Activated naive CD8-positive, alpha-beta T cell treated with anti-CD3 and anti-CD28 coated beads, Interleukin-2, amount 10 ng/mL, durations not matched to agents 7 days and 5 days (primary cell): Measurements from ENCODE around the gene NACAD. TPM values are rescaled to one million over a fixed set of nuclear protein-coding genes. Genes with fewer than 3 reads are reported as not detected.

Experiments
- ATAC-seq: fragments of 150-1000 bp; cut with Tn5 transposase; one replicate; pipeline ENCODE4 v1.10.0; 2021; ENCODE audit warnings: low read depth, moderate library complexity
- POLR2A ChIA-PET: fragments of 350-600 bp; sonication (Branson Sonifier 250); formaldehyde crosslinking; loops from one replicate; lab custom pipeline; 2021; ENCODE audit warnings: antibody characterized with exemption; lab: Charles Lee
- DNase-seq: peaks from one replicate; pipeline ENCODE4 v3.0.0; 2021
- H3K27ac Mint-ChIP-seq: one replicate; pipeline ENCODE4 v1.8.0; 2022; ENCODE audit warnings: mild to moderate bottlenecking, mixed read lengths
- H3K27me3 Mint-ChIP-seq: one replicate; pipeline ENCODE4 v1.8.0; 2022; ENCODE audit warnings: mild to moderate bottlenecking, moderate library complexity, mixed read lengths
- H3K36me3 Mint-ChIP-seq: one replicate; pipeline ENCODE4 v1.8.0; 2021; ENCODE audit warnings: mild to moderate bottlenecking, mixed read lengths
- H3K4me1 Mint-ChIP-seq: one replicate; pipeline ENCODE4 v1.8.0; 2021; ENCODE audit warnings: mixed read lengths
- H3K4me3 Mint-ChIP-seq: one replicate; pipeline ENCODE4 v1.8.0; 2022; ENCODE audit warnings: mild to moderate bottlenecking, moderate library complexity, mixed read lengths
- H3K9me3 Mint-ChIP-seq: one replicate; pipeline ENCODE4 v1.8.0; 2021; ENCODE audit warnings: mixed read lengths
- total RNA-seq, 2 experiments: library from RNA; stranded (reverse); gene quantifications; one replicate each; pipeline ENCODE4 v1.2.3, GENCODE V29; 2021

Gene NACAD
- total RNA-seq = under 1 TPM; 0.08 to 0.11 TPM

- H3K27me3 Mint-ChIP-seq = peaks cover 25% of the 10 kb centered on the region
- peaks cover 4% of the 10 kb centered on the region for H3K4me1 Mint-ChIP-seq
- peaks cover 1% of the 10 kb centered on the region for H3K36me3 Mint-ChIP-seq
- POLR2A ChIA-PET = interaction anchor here (0.9 to 2.0 kb wide), 4 partner anchors 11 to 116 kb away, joined by 3 to 5 read pairs (median 4); no protein-coding TSS in a partner anchor
- no peak within 1 kb of the TSS for H3K27ac Mint-ChIP-seq
- peaks cover 1% of the 10 kb centered on the region for H3K9me3 Mint-ChIP-seq
- peak; percentile 60 for ATAC-seq
- peak within 1 kb of the TSS; percentile 73 for H3K4me3 Mint-ChIP-seq
- peak; percentile 52 for DNase-seq
Observed at GRCh38 chr7:45088821-45089340, at the start of gene NACAD. NACAD (minus strand) TSS chr7:45088969; CDS start chr7:45088894, 75 bp downstream.

- ATAC-seq (peak; percentile 80), DNase-seq (peak; percentile 61)
- no peaks in the 10 kb centered on the region for H3K9me3 Mint-ChIP-seq
- no peak overlapping the region for H3K27ac Mint-ChIP-seq
- peaks cover 5% of the 10 kb centered on the region for H3K4me1 Mint-ChIP-seq
- no peak overlapping the region for H3K4me3 Mint-ChIP-seq
- no peaks in the 10 kb centered on the region for H3K36me3 Mint-ChIP-seq
- H3K27me3 Mint-ChIP-seq = peaks cover 14% of the 10 kb centered on the region
- POLR2A ChIA-PET = interaction anchor here (0.7 to 2.6 kb wide), 9 partner anchors 13 to 289 kb away, joined by 3 to 8 read pairs (median 3); partner anchors contain the start of genes H2AZ2, MYO1G and TBRG4
Observed at GRCh38 chr7:45136106-45137060, 47.6 kb upstream of the NACAD start.

GRCh38 chr7:45133877-45134276 is 45.1 kb upstream of the NACAD start:
- H3K36me3 Mint-ChIP-seq = no peaks in the 10 kb centered on the region
- POLR2A ChIA-PET = interaction anchor here (0.9 to 1.8 kb wide), 3 partner anchors 10 to 161 kb away, joined by 3 to 8 read pairs (median 3); partner anchors contain the start of gene TBRG4
- H3K9me3 Mint-ChIP-seq = no peaks in the 10 kb centered on the region
- peaks cover 10% of the 10 kb centered on the region for H3K27me3 Mint-ChIP-seq
- H3K4me1 Mint-ChIP-seq = peaks cover 5% of the 10 kb centered on the region
- H3K27ac Mint-ChIP-seq = no peak overlapping the region
- no peak overlapping the region for H3K4me3 Mint-ChIP-seq
- DNase-seq = no peak
- ATAC-seq = no peak

GRCh38 chr7:45133352-45133751 is 44.6 kb upstream of the NACAD start:
- H3K36me3 Mint-ChIP-seq = no peaks in the 10 kb centered on the region
- ATAC-seq (no peak), DNase-seq (no peak)
- no peaks in the 10 kb centered on the region for H3K9me3 Mint-ChIP-seq
- POLR2A ChIA-PET = interaction anchor here (0.9 to 1.4 kb wide), 3 partner anchors 9 to 160 kb away, joined by 3 read pairs; partner anchors contain the start of gene TBRG4
- H3K4me3 Mint-ChIP-seq = no peak overlapping the region
- H3K4me1 Mint-ChIP-seq = peaks cover 5% of the 10 kb centered on the region
- no peak overlapping the region for H3K27ac Mint-ChIP-seq
- peaks cover 7% of the 10 kb centered on the region for H3K27me3 Mint-ChIP-seq

GRCh38 chr7:45132708-45133320 is 44.0 kb upstream of the NACAD start:
- H3K27me3 Mint-ChIP-seq = peaks cover 2% of the 10 kb centered on the region
- no peak overlapping the region for H3K27ac Mint-ChIP-seq
- H3K4me1 Mint-ChIP-seq = peaks cover 5% of the 10 kb centered on the region
- DNase-seq (no peak), ATAC-seq (no peak)
- H3K4me3 Mint-ChIP-seq = no peak overlapping the region
- no peaks in the 10 kb centered on the region for H3K9me3 Mint-ChIP-seq
- POLR2A ChIA-PET = interaction anchor here (1.4 kb wide), 1 partner anchor 21 kb away, joined by 3 read pairs; the partner anchor contains the start of gene TBRG4
- no peaks in the 10 kb centered on the region for H3K36me3 Mint-ChIP-seq

GRCh38 chr7:45131891-45132290 is 43.1 kb upstream of the NACAD start:
- no peak for DNase-seq
- POLR2A ChIA-PET = interaction anchor here (1.4 kb wide), 1 partner anchor 20 kb away, joined by 3 read pairs; the partner anchor contains the start of gene TBRG4
- H3K27ac Mint-ChIP-seq = peak overlapping the region; percentile 53
- peaks cover 5% of the 10 kb centered on the region for H3K4me1 Mint-ChIP-seq
- no peaks in the 10 kb centered on the region for H3K36me3 Mint-ChIP-seq
- ATAC-seq = no peak
- no peaks in the 10 kb centered on the region for H3K27me3 Mint-ChIP-seq
- H3K9me3 Mint-ChIP-seq = no peaks in the 10 kb centered on the region
- no peak overlapping the region for H3K4me3 Mint-ChIP-seq

- Mint-ChIP-seq H3K27ac (no peak overlapping the region), H3K4me3 (no peak overlapping the region), H3K36me3 (no peaks in the 10 kb centered on the region), H3K4me1 (peaks cover 3% of the 10 kb centered on the region), H3K9me3 (no peaks in the 10 kb centered on the region), H3K27me3 (no peaks in the 10 kb centered on the region)
- DNase-seq = no peak
- no peak for ATAC-seq
- POLR2A ChIA-PET = interaction anchor here (1.1 kb wide), 1 partner anchor 20 kb away, joined by 3 read pairs; the partner anchor contains the start of gene TBRG4
Observed at GRCh38 chr7:45130910-45131309, 42.1 kb upstream of the NACAD start.

GRCh38 chr7:45129906-45130305 is 41.1 kb upstream of the NACAD start:
- Mint-ChIP-seq H3K4me1 (no peaks in the 10 kb centered on the region), H3K27me3 (no peaks in the 10 kb centered on the region), H3K36me3 (no peaks in the 10 kb centered on the region), H3K4me3 (no peak overlapping the region), H3K9me3 (no peaks in the 10 kb centered on the region), H3K27ac (no peak overlapping the region)
- no peak for DNase-seq
- POLR2A ChIA-PET = no interaction called here
- ATAC-seq = no peak

- POLR2A ChIA-PET = no interaction called here
- DNase-seq (no peak), ATAC-seq (no peak)
- H3K4me3 Mint-ChIP-seq = no peak overlapping the region
- no peaks in the 10 kb centered on the region for H3K4me1 Mint-ChIP-seq
- H3K36me3 Mint-ChIP-seq = no peaks in the 10 kb centered on the region
- H3K27me3 Mint-ChIP-seq = no peaks in the 10 kb centered on the region
- H3K27ac Mint-ChIP-seq = no peak overlapping the region
- no peaks in the 10 kb centered on the region for H3K9me3 Mint-ChIP-seq
Observed at GRCh38 chr7:45129181-45129800, 40.5 kb upstream of the NACAD start.

GRCh38 chr7:45126920-45127319 is 38.2 kb upstream of the NACAD start:
- ATAC-seq (no peak), DNase-seq (no peak)
- Mint-ChIP-seq H3K36me3 (no peaks in the 10 kb centered on the region), H3K4me3 (no peak overlapping the region), H3K4me1 (peaks cover 12% of the 10 kb centered on the region), H3K27me3 (no peaks in the 10 kb centered on the region), H3K9me3 (no peaks in the 10 kb centered on the region), H3K27ac (no peak overlapping the region)
- POLR2A ChIA-PET = interaction anchor here (0.6 kb wide), 1 partner anchor 270 kb away, joined by 3 read pairs; no protein-coding TSS in a partner anchor

- no peaks in the 10 kb centered on the region for H3K36me3 Mint-ChIP-seq
- H3K27ac Mint-ChIP-seq = no peak overlapping the region
- H3K4me3 Mint-ChIP-seq = no peak overlapping the region
- no peaks in the 10 kb centered on the region for H3K9me3 Mint-ChIP-seq
- H3K27me3 Mint-ChIP-seq = no peaks in the 10 kb centered on the region
- POLR2A ChIA-PET = no interaction called here
- H3K4me1 Mint-ChIP-seq = peaks cover 12% of the 10 kb centered on the region
- DNase-seq (no peak), ATAC-seq (no peak)
Observed at GRCh38 chr7:45126201-45126600, 37.4 kb upstream of the NACAD start.

GRCh38 chr7:45125193-45125904 is 36.6 kb upstream of the NACAD start:
- Mint-ChIP-seq H3K36me3 (no peaks in the 10 kb centered on the region), H3K27ac (no peak overlapping the region), H3K9me3 (no peaks in the 10 kb centered on the region), H3K4me3 (no peak overlapping the region), H3K27me3 (no peaks in the 10 kb centered on the region), H3K4me1 (peaks cover 12% of the 10 kb centered on the region)
- POLR2A ChIA-PET = interaction anchor here (1.0 kb wide), 1 partner anchor 268 kb away, joined by 3 read pairs; no protein-coding TSS in a partner anchor
- ATAC-seq (no peak), DNase-seq (no peak)
